Spleen (tissue), 7 donors: Measurements from ENCODE around the gene NCOA1.

Experiments
- CTCF ChIP-seq, 11 experiments: fragments of 200-600 bp in 7 of 11; fragments of 450-650 bp in 4 of 11; sonication (generic) in 4 of 11; IDR thresholded peaks in 8 of 11; conservative IDR thresholded peaks in 3 of 11; 1 replicate in 7 of 11; 2 replicates in 4 of 11; pipeline versions ENCODE4 v1.4.0 to v1.8.0; 2016 to 2021; ENCODE audit warnings: antibody characterized with exemption in 11 of 11, inconsistent platforms in 4 of 11, mild to moderate bottlenecking in 1 of 11
- POLR2A ChIP-seq, 3 donors: fragments of 450-650 bp; IDR thresholded peaks; one replicate each; pipeline ENCODE4 v1.5.1; 2017; ENCODE audit warnings: antibody characterized with exemption in 3 of 3, mild to moderate bottlenecking in 1 of 3
- POLR2AphosphoS5 ChIP-seq, 3 donors: sonication (generic); formaldehyde crosslinking; IDR thresholded peaks; one replicate each; pipeline ENCODE4 v1.5.1; 2017; ENCODE audit warnings: antibody characterized with exemption in 3 of 3
- donor health status: DM: no; HTN: no; CAD: no; lungs with moderate emphysema.
- donor health status: DM: no; HTN: no; CAD: no.
- donor health status: DM: no; HTN: no; CAD: no.

DNA sequence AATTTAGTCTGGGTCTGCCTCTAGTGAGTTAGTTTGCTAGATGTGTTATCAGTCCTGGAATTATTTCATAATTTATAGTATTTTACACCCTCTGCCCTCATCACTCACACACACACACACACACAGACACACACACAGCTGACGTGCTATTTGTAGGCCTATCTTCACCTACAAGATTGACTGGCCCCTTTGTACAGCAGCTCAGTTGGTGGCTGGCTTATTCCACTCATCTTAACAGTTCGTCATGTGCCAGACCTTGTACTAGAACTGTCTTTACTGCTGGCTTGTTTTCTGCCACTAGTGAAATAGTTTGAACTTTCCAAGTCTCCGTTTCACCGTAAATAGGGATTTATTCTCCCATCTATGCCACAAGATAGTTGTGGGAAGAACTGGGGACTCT, 323.5 kb downstream of the NCOA1 start:
- TF ChIP-seq POLR2A (IDR thresholded peaks at IDR 0.05) (no peak), CTCF (IDR thresholded peaks at IDR 0.05 in 8 of 11, conservative IDR thresholded peaks at IDR 0.05 in 3 of 11) (no peak), POLR2AphosphoS5 (IDR thresholded peaks at IDR 0.05) (no peak)
